SH-SY5Y (cell line): ENCODE data around the gene TSTD2.

Experiments
- GATA2 ChIP-seq: IDR thresholded peaks from 2 replicates; pipeline ENCODE4 v1.6.1; 2011; ENCODE audit warnings: mild to moderate bottlenecking, low read depth, low read length
- GATA3 ChIP-seq: IDR thresholded peaks from 2 replicates; pipeline ENCODE4 v1.6.1; 2011; ENCODE audit warnings: low read depth, mild to moderate bottlenecking, low read length, moderate library complexity

DNA sequence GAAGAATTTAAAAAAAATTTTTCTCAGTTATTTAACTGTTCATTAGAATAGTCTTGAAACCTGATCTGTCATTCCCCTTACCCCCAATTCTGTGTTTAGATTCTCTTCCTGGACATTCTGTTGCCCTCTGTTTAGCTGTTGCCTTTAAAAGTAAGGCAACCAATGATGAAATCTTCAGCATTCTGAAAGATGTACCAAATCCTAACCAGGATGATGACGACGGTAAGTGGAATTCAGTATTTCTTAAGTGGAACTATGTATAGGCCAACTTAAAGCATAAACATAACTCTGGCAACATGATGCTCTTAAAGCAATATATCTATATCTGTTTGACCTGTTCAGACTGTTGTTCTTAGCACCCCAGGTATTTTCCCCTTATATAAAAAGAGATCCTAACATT lies 27.7 kb upstream of the TSTD2 start:
- no peak for TF ChIP-seq GATA2
- no peak for TF ChIP-seq GATA3
